ENCODE results near the gene LBX2. TPM values are rescaled to one million over a fixed set of nuclear protein-coding genes. Genes with fewer than 3 reads are reported as not detected.

The LBX2 gene
- total and polyA plus RNA-seq, 9 of the 15 experiments (the other 6 are each of a cell fraction or from before 2014, with no cell fraction given), result 0.39 to 6.2 (median 1.8) TPM; not detected in 1

- TF ChIP-seq, protein P1, sequence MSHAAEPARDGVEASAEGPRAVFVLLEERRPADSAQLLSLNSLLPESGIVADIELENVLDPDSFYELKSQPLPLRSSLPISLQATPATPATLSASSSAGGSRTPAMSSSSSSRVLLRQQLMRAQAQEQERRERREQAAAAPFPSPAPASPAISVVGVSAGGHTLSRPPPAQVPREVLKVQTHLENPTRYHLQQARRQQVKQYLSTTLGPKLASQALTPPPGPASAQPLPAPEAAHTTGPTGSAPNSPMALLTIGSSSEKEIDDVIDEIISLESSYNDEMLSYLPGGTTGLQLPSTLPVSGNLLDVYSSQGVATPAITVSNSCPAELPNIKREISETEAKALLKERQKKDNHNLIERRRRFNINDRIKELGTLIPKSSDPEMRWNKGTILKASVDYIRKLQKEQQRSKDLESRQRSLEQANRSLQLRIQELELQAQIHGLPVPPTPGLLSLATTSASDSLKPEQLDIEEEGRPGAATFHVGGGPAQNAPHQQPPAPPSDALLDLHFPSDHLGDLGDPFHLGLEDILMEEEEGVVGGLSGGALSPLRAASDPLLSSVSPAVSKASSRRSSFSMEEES (CRISPR knock-in tag; IDR thresholded peaks at IDR 0.05), result peak; percentile 92
- TF ChIP-seq HMBOX1 (IDR thresholded peaks at IDR 0.05), result no peak
- TF ChIP-seq BHLHE40 (IDR thresholded peaks at IDR 0.05; ENCODE audit: low read length), result peak; percentile 99
- TF ChIP-seq NCOR1 (IDR thresholded peaks at IDR 0.05), result no peak
- peak; percentile 30 for TF ChIP-seq REST (IDR thresholded peaks at IDR 0.05; ENCODE audit: borderline replicate concordance)
- TF ChIP-seq REST (CRISPR knock-in tag; IDR thresholded peaks at IDR 0.05; ENCODE audit: low read depth), result no peak; the same call in none of the 2 replicates
- no peak for TF ChIP-seq ZNF239 (CRISPR knock-in tag; IDR thresholded peaks at IDR 0.05)
- no peak for TF ChIP-seq ZNF764 (CRISPR knock-in tag; IDR thresholded peaks at IDR 0.05; ENCODE audit: low read depth)
- TF ChIP-seq ARID2 (IDR thresholded peaks at IDR 0.05), result peak; percentile 36; the same call in 1 of the 2 replicates
- peak; percentile 79; the same call in 1 of the 2 replicates for TF ChIP-seq POLR2H (tag; IDR thresholded peaks at IDR 0.05; ENCODE audit: low read depth)
- TF ChIP-seq UBTF (IDR thresholded peaks at IDR 0.05; ENCODE audit: borderline replicate concordance in 1 of 2, low read depth in 2 of 2, low read length in 2 of 2), result peak; percentile 82 to 97; a peak in 3 of 4 replicates
- TF ChIP-seq HMGN3 (IDR thresholded peaks at IDR 0.05; ENCODE audit: borderline replicate concordance, extremely low read depth, insufficient read length, low read depth, low read length), result peak; percentile 94
- TF ChIP-seq NRF1 (conservative IDR thresholded peaks at IDR 0.05 in 1 of 2, IDR thresholded peaks at IDR 0.05 in 1 of 2), result peak; percentile 56 to 65
Observed at GRCh38 chr2:74502720-74503505, 3.5 kb upstream of the LBX2 start (continued).

Measured in K562 (cell line).